ENCODE data around the gene CA5B. TPM values are rescaled to one million over a fixed set of nuclear protein-coding genes. Genes with fewer than 3 reads are reported as not detected.
A peak's percentile ranks its signal among the peaks of the same experiment; 100 is the strongest.
"Not testable (repeated sequence)": the region's sequence is repeated elsewhere in the genome, so short reads cannot be mapped to it uniquely, and the experiment has no call there.

The CA5B gene
- total RNA-seq, 2 donors from 2014 or later: 29.1 to 32.1 TPM

GRCh38 chrX:15724911-15725310, 13.2 kb upstream of the CA5B start:
- ATAC-seq (ENCODE audit: insufficient number of reproducible peaks, low FRiP score, low read depth) (no peak), DNase-seq (ENCODE audit: low spot score) (no peak)
- no peak for TF ChIP-seq CTCF (IDR thresholded peaks at IDR 0.05)
- H3K27me3 ChIP-seq (replicated peaks; ENCODE audit: insufficient read depth): no peaks in the 10 kb centered on the region
- H3K4me1 ChIP-seq (ENCODE audit: control insufficient read depth in 1 of 2, low read depth in 2 of 2): no peaks in the 10 kb centered on the region
- no peak overlapping the region for H3K27ac ChIP-seq
- H3K36me3 ChIP-seq: no peaks in the 10 kb centered on the region
- H3K4me3 ChIP-seq: no peak overlapping the region
- no peaks in the 10 kb centered on the region for H3K9me3 ChIP-seq

- not testable (repeated sequence) for ATAC-seq (ENCODE audit: insufficient number of reproducible peaks, low FRiP score, low read depth); H3K4me1 ChIP-seq (ENCODE audit: control insufficient read depth in 1 of 2, low read depth in 2 of 2)
These were observed 6.7 kb upstream of the CA5B start for GRCh38 chrX:15731368-15731767.

GRCh38 chrX:15737190-15737958, 696 bp upstream of the CA5B start:
- Histone ChIP-seq H3K27ac (peak overlapping the region; percentile 53 to 70), H3K36me3 (no peaks in the 10 kb centered on the region), H3K4me3 (peak overlapping the region; percentile 71), H3K27me3 (replicated peaks; ENCODE audit: insufficient read depth) (no peaks in the 10 kb centered on the region), H3K9me3 (no peaks in the 10 kb centered on the region), H3K4me1 (ENCODE audit: control insufficient read depth in 1 of 2, low read depth in 2 of 2) (peaks cover 0 to 5% of the 10 kb centered on the region in 2 donors)
- TF ChIP-seq CTCF (IDR thresholded peaks at IDR 0.05): no peak
- ATAC-seq (ENCODE audit: insufficient number of reproducible peaks, low FRiP score, low read depth) (no peak), DNase-seq (ENCODE audit: low spot score) (no peak)

More at GRCh38 chrX:15731368-15731767, 6.7 kb upstream of the CA5B start:
- not testable (repeated sequence) for H3K9me3 ChIP-seq; H3K27ac ChIP-seq; DNase-seq (ENCODE audit: low spot score); H3K4me3 ChIP-seq; H3K36me3 ChIP-seq; H3K27me3 ChIP-seq (replicated peaks; ENCODE audit: insufficient read depth)

- Histone ChIP-seq H3K27ac (no peak overlapping the region), H3K9me3 (no peaks in the 10 kb centered on the region), H3K4me3 (no peak overlapping the region), H3K27me3 (replicated peaks; ENCODE audit: insufficient read depth) (no peaks in the 10 kb centered on the region), H3K36me3 (no peaks in the 10 kb centered on the region), H3K4me1 (ENCODE audit: control insufficient read depth in 1 of 2, low read depth in 2 of 2) (peaks cover 0 to 5% of the 10 kb centered on the region in 2 donors)
- ATAC-seq (ENCODE audit: insufficient number of reproducible peaks, low FRiP score, low read depth) (no peak), DNase-seq (ENCODE audit: low spot score) (no peak)
- TF ChIP-seq CTCF (IDR thresholded peaks at IDR 0.05): no peak
These were observed 1.8 kb downstream of the CA5B start for GRCh38 chrX:15739886-15740285.

- Histone ChIP-seq H3K27me3 (replicated peaks; ENCODE audit: insufficient read depth) (no peaks in the 10 kb centered on the region), H3K27ac (no peak overlapping the region), H3K4me1 (ENCODE audit: control insufficient read depth in 1 of 2, low read depth in 2 of 2) (peaks cover 2 to 5% of the 10 kb centered on the region in 2 donors), H3K4me3 (no peak overlapping the region), H3K9me3 (no peaks in the 10 kb centered on the region), H3K36me3 (no peaks in the 10 kb centered on the region)
- no peak for TF ChIP-seq CTCF (IDR thresholded peaks at IDR 0.05)
- no peak for DNase-seq (ENCODE audit: low spot score)
- ATAC-seq (ENCODE audit: insufficient number of reproducible peaks, low FRiP score, low read depth): no peak
These were observed 6.3 kb downstream of the CA5B start for GRCh38 chrX:15744181-15744867.

Measured in thoracic aorta (tissue), 2 donors.